Suprapubic skin (tissue), 3 donors: ENCODE measurements around the gene TTLL5.

Experiments
- EP300 ChIP-seq: sonication (generic); formaldehyde crosslinking; IDR thresholded peaks from one replicate; pipeline ENCODE4 v1.6.1; 2017; ENCODE audit warnings: antibody characterized with exemption
- POLR2A ChIP-seq, 2 donors: fragments of 450-650 bp; IDR thresholded peaks; one replicate each; pipeline ENCODE4 v1.6.1; 2017; ENCODE audit warnings: antibody characterized with exemption in 2 of 2, mild to moderate bottlenecking in 2 of 2, moderate library complexity in 2 of 2
- TF ChIP-seq, protein P1 (sequence below), 2 donors: fragments of 200-600 bp in 1 of 2; fragments of 450-650 bp in 1 of 2; sonication (generic) in 1 of 2; IDR thresholded peaks; one replicate each; pipeline ENCODE4 v1.5.1; 2016 to 2019; ENCODE audit warnings: antibody characterized with exemption in 2 of 2, mild to moderate bottlenecking in 1 of 2, moderate library complexity in 1 of 2

DNA sequence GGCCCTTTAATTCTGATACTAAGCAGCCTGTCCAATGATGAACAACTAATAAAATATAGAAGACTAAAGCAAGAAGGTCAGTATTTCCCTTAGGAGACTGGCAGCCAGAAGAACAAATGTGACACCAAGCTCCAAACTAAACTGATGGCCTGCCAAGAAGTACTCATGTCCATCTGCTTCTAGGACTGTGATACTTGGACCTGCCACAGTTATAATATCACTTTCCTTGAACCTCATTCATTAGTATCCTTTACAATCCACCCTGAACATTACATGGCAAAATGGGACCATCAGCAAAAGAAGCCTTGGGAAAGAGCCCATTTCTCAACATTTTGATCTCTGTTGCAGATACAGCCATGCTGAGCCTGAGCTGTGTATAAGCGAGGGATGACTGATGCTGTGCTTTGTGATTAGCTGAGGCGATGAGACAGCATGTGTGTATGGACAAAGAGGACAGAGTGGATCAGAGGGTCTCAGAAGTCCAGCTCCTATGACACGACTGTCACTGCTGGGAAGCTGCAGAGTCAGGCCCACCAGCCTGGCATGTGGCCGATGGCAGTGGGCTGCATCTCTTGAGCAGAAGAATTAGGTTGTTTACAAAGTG, 246.8 kb downstream of the TTLL5 start:
- TF ChIP-seq, protein P1, sequence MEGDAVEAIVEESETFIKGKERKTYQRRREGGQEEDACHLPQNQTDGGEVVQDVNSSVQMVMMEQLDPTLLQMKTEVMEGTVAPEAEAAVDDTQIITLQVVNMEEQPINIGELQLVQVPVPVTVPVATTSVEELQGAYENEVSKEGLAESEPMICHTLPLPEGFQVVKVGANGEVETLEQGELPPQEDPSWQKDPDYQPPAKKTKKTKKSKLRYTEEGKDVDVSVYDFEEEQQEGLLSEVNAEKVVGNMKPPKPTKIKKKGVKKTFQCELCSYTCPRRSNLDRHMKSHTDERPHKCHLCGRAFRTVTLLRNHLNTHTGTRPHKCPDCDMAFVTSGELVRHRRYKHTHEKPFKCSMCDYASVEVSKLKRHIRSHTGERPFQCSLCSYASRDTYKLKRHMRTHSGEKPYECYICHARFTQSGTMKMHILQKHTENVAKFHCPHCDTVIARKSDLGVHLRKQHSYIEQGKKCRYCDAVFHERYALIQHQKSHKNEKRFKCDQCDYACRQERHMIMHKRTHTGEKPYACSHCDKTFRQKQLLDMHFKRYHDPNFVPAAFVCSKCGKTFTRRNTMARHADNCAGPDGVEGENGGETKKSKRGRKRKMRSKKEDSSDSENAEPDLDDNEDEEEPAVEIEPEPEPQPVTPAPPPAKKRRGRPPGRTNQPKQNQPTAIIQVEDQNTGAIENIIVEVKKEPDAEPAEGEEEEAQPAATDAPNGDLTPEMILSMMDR (IDR thresholded peaks at IDR 0.05) = no peak
- TF ChIP-seq EP300 (no peak), POLR2A (IDR thresholded peaks at IDR 0.05) (no peak)
